GM21367 (cell line): ENCODE results near the gene TMCO4.
"Not testable (repeated sequence)": the region's sequence is repeated elsewhere in the genome, so short reads cannot be mapped to it uniquely, and the experiment has no call there.

Source experiments
- ATAC-seq: cut with Tn5 transposase; IDR thresholded peaks from one replicate; pipeline ENCODE4 v1.9.1; 2021; ENCODE audit not compliant: unreplicated experiment

The TMCO4 gene

GRCh38 chr1:19814244-19814661, 14.5 kb upstream of the TMCO4 start:
- no peak for ATAC-seq

DNA sequence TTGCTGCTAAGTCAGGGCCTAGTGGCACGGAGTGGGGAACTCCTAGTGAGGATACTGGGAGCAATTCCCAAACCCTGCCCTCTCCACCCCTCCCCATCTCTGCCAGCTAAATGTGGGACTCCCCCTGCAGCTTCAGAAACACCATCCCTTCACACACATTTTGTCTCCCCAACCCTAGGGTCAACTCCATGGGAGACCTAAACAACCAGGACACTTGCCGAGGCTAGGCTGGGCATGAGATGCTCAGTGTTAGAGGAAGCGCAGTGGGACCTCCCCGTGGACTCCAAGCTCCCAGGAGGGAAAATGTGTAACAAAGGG, 13.9 kb upstream of the TMCO4 start:
- ATAC-seq: no peak

DNA sequence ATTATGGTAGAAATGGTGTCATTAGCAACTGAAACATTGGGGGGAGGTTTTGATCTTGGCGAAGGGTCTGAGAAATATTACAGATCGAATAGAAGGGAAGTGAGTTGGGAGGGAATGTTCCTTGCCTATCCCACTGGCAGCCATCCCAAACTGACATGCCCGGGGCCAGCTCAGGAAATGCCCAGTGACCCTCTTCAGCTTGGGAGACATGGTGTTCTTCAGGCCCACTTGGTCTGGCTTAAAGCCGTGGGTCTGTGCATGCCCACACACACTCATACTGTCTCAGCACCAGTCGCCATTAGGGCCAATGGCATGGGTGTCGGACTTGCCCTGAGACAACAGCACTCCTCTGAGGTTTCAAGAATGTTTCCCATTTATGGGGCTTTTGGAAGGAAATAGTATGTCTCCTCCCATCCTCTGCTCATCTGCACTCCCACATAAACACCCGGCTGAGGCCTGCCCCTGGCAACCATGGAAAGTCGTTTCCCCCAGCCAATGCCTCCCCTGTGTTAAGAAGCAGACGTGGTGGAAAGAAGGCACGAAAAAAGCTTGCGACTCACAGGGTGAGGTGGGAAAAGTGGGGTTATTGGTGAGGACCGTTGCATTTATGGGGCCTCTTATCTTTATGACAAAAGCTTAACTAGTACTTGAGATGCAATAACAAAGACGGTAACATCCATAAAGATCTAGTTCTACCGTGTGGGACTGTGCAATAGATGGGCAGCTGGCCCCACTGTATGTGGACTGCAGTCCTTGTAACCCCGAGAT, 13.3 kb upstream of the TMCO4 start:
- ATAC-seq: no peak

GRCh38 chr1:19811206-19811851, 11.6 kb upstream of the TMCO4 start:
- no peak for ATAC-seq

DNA sequence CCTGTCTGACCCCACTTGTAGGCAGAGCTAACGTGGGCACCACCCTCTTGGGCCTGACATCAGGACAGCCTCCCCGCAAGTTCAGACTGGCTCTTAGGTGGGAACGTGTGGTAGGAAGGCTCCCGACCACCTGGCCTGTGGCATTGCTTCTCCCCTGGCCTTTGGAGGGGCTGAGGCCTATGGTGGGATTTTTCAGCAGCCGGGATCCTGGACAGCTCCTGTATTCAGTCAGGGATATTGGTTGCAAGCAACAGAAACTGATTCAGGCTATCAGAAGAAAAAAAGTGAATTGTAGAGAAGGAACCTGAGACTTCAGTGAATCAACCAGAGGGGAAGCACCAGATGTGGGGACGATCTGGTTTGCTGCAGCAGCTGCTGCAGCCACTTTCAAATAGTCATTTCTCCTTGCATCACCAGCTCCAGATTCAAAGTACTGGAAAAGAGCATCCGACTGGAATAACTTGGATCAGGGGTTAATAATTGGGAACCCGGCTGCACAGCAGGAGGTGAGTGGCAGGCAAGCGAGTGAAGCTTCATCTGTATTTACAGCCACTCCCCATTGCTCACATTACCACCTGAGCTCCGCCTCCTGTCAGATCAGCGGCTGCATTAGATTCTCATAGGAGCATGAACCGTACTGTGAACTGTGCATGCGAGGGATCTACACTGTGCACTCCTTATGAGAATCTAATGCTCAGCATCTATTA, 9.5 kb upstream of the TMCO4 start:
- ATAC-seq: no peak

DNA sequence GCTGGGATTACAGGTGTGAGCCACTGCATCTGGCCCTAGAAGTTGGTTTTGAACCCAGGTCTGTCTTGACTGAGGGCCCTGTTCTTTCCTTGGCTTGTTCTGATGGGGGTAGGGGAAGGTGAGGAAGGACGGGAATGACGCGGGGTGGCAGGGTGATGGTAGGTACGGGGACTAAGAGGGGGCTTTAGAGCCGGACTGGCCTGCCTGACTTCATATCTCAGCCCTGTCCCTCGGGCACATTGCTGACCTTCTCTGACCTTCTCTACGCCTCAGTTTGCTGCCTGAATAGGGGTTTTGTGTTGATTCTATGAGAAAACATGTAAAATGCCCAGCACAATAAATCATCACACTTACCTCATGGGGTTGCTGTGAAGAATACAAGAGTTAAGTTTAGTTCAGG, 8.6 kb upstream of the TMCO4 start:
- no peak for ATAC-seq

- ATAC-seq: no peak
Measured at GRCh38 chr1:19804831-19805251, 5.1 kb upstream of the TMCO4 start.

- no peak for ATAC-seq
Measured at GRCh38 chr1:19802269-19802668, 2.6 kb upstream of the TMCO4 start.

GRCh38 chr1:19800076-19800804, 524 bp upstream of the TMCO4 start:
- ATAC-seq: no peak

GRCh38 chr1:19798486-19799229, 1.1 kb downstream of the TMCO4 start:
- ATAC-seq: no peak

DNA sequence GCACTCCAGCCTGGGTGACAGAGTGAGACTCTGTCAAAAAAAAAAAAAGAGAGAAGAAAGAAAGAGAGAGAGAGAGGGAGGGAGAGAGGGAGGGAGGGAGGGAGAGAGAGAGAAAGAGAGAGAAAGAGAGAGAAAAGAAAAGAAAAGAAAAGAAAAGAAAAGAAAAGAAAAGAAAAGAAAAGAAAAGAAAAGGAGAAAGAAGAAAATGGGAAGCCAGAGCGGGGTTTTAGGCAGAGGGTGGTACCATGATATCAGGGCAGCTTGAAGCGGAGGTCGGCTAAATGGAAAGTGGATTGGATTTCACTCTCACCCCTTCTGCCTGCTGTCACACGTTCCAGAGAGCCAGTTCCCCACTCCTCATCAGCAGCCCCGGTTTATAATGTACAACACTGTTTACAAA, 1.9 kb downstream of the TMCO4 start:
- ATAC-seq: no peak

DNA sequence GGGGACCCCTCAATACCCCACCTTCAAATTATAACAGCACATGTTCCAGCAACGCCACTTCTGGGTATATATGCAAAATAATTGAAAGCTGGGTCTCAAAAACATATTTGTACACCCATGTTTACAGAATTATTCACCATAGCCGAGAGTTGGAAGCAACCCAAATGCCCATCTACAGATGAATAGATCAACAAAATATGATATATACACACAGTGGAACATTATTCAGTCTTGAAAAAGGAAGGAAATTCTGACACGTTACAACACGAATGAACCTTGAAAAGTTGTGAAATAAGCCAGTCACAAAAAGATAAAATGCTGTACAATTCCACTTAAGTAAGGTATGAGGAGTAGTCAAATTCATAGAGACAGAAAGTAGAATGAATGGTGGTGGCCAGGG, 5.1 kb downstream of the TMCO4 start:
- no peak for ATAC-seq

DNA sequence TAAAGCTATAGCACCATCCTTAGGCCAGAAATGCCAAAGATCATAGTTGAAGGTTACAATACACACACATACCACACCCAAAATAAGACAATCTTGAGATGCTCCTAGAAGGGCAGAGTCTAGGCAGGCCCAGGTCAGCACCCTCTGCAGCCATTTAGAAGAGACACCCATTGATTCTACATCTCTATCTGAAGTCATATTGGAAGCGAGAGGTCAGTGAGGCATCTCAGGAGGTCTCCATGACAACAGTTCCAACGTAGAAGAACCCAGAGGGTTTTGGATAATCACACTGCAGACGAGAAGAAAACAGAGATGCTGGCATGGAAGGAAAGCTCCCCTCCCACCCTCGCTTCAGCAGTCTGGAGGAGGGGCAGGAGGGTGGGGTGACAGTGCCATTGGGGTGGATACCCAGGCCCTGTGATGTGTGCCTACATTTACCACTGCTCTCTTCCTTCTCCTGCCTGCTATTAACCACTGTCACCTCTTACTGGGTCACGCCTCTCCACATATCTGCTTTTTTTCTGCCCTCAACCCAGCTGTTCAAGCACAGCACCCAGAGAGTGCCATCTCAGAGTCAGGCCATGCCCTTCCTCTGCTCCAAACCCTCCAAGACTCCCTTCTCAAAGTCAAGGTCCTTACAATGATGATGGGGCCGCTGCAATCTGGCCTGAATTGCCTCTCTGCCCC, 6.2 kb downstream of the TMCO4 start:
- ATAC-seq: no peak

DNA sequence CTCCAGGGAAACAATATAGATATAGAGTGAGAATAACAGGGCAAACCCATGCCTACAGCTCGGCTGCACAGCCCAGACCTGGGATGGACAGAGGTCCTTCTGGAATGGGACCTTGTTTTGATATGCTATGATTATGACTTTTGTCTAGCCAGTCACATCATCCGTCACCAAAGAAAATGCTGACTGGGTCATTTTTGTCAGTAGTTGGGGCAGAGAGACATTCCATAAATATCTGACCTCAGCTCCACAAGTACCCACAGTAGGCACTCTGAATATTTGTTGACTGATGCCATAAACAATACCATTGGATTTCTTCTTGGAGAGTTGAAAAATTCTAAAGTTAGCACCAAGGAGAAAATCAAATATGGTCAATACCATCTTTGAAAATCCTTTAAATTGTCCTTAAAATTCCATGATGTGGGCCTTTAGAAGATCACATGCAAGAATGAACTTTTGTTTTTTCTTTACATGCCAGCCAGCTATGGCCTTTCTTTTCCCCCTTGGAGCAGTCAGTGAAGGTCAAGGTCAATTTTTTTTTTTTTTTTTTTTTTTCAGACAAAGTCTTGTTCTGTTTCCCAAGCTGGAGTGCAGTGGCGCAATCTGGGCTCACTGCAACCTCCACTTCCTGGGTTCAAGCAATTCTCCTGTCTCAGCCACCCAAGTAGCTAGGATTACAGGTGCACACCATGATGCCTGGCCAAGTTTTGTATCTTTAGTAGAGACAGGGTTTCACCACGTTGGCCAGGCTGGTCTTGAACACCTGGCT, 7.3 kb downstream of the TMCO4 start:
- no peak for ATAC-seq

DNA sequence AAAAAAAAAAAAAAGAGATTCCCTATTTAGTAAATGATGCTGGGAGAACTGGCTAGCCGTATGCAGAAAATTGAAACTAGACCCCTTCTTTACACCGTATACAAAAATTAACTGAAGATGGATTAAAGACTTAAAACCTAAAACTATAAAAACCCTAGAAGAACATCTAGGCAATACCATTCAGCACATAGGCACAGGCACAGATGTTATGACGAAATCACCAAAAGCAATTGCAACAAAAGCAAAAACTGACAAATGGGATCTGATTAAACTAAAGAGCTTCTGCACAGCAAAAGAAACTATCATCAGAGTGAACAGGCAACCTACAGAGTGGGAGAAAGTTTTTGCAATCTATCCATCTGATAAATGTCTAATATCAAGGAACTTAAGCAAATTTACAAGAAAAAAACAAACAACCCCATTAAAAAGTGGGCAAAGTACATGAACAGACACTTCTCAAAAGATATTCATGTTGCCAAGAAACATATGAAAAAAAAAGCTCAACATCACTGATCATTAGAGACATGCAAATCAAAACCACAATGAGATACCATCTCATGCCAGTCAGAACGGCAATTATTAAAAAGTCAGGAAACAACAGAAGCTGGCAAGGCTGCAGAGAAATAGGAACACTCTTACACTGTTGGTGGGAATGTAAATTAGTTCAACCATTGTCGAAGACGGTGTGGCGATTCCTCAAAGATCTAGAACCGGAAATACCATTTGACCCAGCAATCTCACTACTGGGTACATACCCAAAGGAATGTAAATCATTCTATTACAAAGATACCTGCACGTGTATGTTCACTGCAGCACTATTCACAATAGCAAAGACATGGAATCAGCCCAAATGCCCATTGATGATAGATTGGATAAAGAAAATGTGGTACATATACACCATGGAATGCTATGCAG, 9.4 kb downstream of the TMCO4 start:
- not testable (repeated sequence) for ATAC-seq

GRCh38 chr1:19786988-19787423, 12.7 kb downstream of the TMCO4 start:
- ATAC-seq: no peak

- ATAC-seq: no peak
Measured at GRCh38 chr1:19785660-19786059, 14.1 kb downstream of the TMCO4 start.

DNA sequence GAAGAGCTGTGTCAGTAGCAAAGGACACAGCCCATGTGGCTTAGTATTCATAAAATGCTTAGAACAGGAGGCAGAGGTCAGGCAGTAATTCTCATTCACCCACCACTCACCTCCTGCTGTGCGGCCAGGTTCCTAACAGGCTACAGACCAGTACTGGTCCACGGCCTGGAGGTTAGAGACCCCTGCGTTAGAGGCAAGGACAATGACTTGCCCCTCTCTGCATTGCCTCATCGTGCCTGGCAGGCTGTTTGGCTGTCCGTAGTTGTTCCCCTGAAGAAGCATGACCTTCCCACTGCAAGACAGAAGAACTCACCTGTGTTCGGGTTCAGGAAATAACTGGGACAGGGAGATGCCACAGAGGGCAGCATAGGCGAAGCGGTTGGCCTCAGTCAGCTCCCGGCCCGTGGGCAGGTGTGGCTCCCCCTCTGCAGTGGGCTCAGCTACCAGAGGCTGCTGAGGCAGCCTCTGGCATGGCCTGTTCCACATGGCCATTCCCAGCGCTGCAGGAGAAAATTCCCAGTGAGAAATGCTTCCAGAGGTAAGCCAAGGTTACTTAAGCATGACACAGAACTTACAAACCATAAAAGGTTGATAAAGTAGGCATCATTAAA, 19.3 kb downstream of the TMCO4 start:
- no peak for ATAC-seq
